ENCODE measurements around the gene APBB1. TPM values are rescaled to one million over a fixed set of nuclear protein-coding genes. Genes with fewer than 3 reads are reported as not detected.

Gene APBB1
- total and polyA plus RNA-seq, 9 of the 15 experiments (the other 6 are each of a cell fraction or from before 2014, with no cell fraction given) = 0.04 to 0.73 (median 0.40) TPM

- no peak for TF ChIP-seq E2F1 (CRISPR knock-in tag; IDR thresholded peaks at IDR 0.05)
- no peak for TF ChIP-seq FOXA3 (CRISPR knock-in tag; conservative IDR thresholded peaks at IDR 0.05 in 1 of 2, IDR thresholded peaks at IDR 0.05 in 1 of 2)
- TF ChIP-seq SMARCA5 (IDR thresholded peaks at IDR 0.05) = no peak
- no peak for TF ChIP-seq ZNF699 (CRISPR knock-in tag; IDR thresholded peaks at IDR 0.05; ENCODE audit: insufficient replicate concordance)
- TF ChIP-seq NRF1 (conservative IDR thresholded peaks at IDR 0.05 in 1 of 2, IDR thresholded peaks at IDR 0.05 in 1 of 2) = peak; percentile 63 to 70
- TF ChIP-seq NR0B1 (IDR thresholded peaks at IDR 0.05; ENCODE audit: partially characterized antibody) = no peak
- peak; percentile 49; the same call in 1 of the 2 replicates for TF ChIP-seq ZNF592 (IDR thresholded peaks at IDR 0.05)
- TF ChIP-seq MTA2 (IDR thresholded peaks at IDR 0.05; ENCODE audit: low read depth) = 0 out of 2 replicates have a peak, but pooled peaks have one; percentile 12
- peak in 1 of 2 experiments; percentile 78; a peak in 1 of 4 replicates for TF ChIP-seq TEAD1 (CRISPR knock-in tag; IDR thresholded peaks at IDR 0.05)
- peak; percentile 65 for TF ChIP-seq SUPT5H (IDR thresholded peaks at IDR 0.05)
- TF ChIP-seq JUNB (CRISPR knock-in tag; conservative IDR thresholded peaks at IDR 0.05) = no peak
- no peak for TF ChIP-seq DIDO1 (tag; IDR thresholded peaks at IDR 0.05; ENCODE audit: low read depth)
- TF ChIP-seq JUND (IDR thresholded peaks at IDR 0.05; ENCODE audit: borderline replicate concordance, low read depth, low read length) = peak; percentile 50
- peak; percentile 45; the same call in 1 of the 3 replicates for TF ChIP-seq JUND (tag; IDR thresholded peaks at IDR 0.05; ENCODE audit: borderline replicate concordance, low read depth, low read length)
- TF ChIP-seq ZNF518B (CRISPR knock-in tag; IDR thresholded peaks at IDR 0.05) = no peak
- TF ChIP-seq RBM14 (IDR thresholded peaks at IDR 0.05; ENCODE audit: borderline replicate concordance, insufficient read depth, low read depth, low read length) = no peak
These were observed 28.8 kb downstream of the APBB1 start, which contains the start of gene SMPD1 (continued) for GRCh38 chr11:6389905-6390717.

All from K562 (cell line).